Measurements from ENCODE around the gene DACH1. TPM values are rescaled to one million over a fixed set of nuclear protein-coding genes. Genes with fewer than 3 reads are reported as not detected.

DACH1 gene
- total and polyA plus RNA-seq, 2 of the 8 experiments (the other 6 are each of a cell fraction or from before 2014, with no cell fraction given): 0.12 to 0.67 TPM

DNA sequence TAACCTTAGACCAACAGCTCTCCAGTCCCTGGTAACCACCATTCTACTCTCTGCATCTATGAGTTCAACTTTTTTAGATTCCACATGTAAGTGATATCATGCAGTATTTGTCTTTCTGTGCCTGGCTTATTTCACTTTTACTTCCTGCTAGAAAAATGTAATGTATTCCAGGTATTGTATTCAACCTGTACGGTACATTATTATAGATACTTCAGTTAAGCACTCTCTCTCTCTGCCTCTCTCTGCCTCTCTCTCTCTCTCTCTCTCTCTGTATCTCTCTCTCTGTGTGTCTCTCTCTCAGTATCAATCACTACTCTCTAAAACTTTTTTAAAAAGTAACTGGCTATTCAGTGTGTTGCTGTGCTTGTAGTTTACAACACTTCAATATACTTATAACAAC lies 8.4 kb downstream of the DACH1 start:
- TF ChIP-seq POU5F1 (IDR thresholded peaks at IDR 0.05; ENCODE audit: low read depth, low read length): no peak
- no peak for TF ChIP-seq KDM4A (IDR thresholded peaks at IDR 0.05; ENCODE audit: low read depth, low read length, severe bottlenecking)
- TF ChIP-seq ASH2L (IDR thresholded peaks at IDR 0.05; ENCODE audit: low read length): no peak
- TF ChIP-seq, protein P1, sequence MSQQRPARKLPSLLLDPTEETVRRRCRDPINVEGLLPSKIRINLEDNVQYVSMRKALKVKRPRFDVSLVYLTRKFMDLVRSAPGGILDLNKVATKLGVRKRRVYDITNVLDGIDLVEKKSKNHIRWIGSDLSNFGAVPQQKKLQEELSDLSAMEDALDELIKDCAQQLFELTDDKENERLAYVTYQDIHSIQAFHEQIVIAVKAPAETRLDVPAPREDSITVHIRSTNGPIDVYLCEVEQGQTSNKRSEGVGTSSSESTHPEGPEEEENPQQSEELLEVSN (IDR thresholded peaks at IDR 0.05): no peak
- no peak for TF ChIP-seq KDM5A (IDR thresholded peaks at IDR 0.05; ENCODE audit: low read length)
- no peak for TF ChIP-seq ATF3 (IDR thresholded peaks at IDR 0.05; ENCODE audit: insufficient read depth, low read depth, low read length)
- no peak for TF ChIP-seq BRCA1 (IDR thresholded peaks at IDR 0.05; ENCODE audit: low read depth, low read length)
- H3K4me2 ChIP-seq (ENCODE audit: insufficient read depth in 1 of 2, low read depth in 2 of 2, low read length in 2 of 2): no peak overlapping the region
- no peak overlapping the region for H3K4ac ChIP-seq (replicated peaks; ENCODE audit: insufficient read length, low read depth, low read length)
- H4K91ac ChIP-seq (replicated peaks; ENCODE audit: insufficient read length, low read length): no peak overlapping the region
- H3K23me2 ChIP-seq (ENCODE audit: low read depth, low read length): no peaks in the 10 kb centered on the region
- no peak overlapping the region for H3K23ac ChIP-seq (ENCODE audit: insufficient read length)
- H4K5ac ChIP-seq (ENCODE audit: insufficient read length, low read depth, low read length): no peak overlapping the region
- H4K20me1 ChIP-seq (replicated peaks in 1 of 2; ENCODE audit: control insufficient read depth in 1 of 2, insufficient read depth in 2 of 2, low read length in 2 of 2): no peaks in the 10 kb centered on the region
- no peak for DNase-seq (ENCODE audit: low read depth in 1 of 2, low spot score in 2 of 2)
- no peaks in the 10 kb centered on the region for H3K79me1 ChIP-seq (ENCODE audit: low read depth, low read length)
- H3K9ac ChIP-seq (replicated peaks in 1 of 4; ENCODE audit: extremely low read depth in 1 of 4, low read depth in 3 of 4, low read length in 3 of 4): no peak overlapping the region
- no peak overlapping the region for H2BK20ac ChIP-seq (ENCODE audit: low read length)
- H3K18ac ChIP-seq (ENCODE audit: extremely low read depth, low read length): no peak overlapping the region
- ChIA-PET CTCF (ENCODE audit: partially characterized antibody) (no interaction called here), POLR2A (ENCODE audit: partially characterized antibody) (no interaction called here)
- H2AK5ac ChIP-seq (ENCODE audit: low read depth, low read length): no peak overlapping the region
- H2AFZ ChIP-seq (ENCODE audit: low read length): no peak overlapping the region
- H3K14ac ChIP-seq (ENCODE audit: insufficient read length): no peak overlapping the region
- no peaks in the 10 kb centered on the region for H3K79me2 ChIP-seq (ENCODE audit: control insufficient read depth in 1 of 2, insufficient read depth in 2 of 2, low read length in 2 of 2)
- H3K4me1 ChIP-seq (replicated peaks in 1 of 4; ENCODE audit: control insufficient read depth in 3 of 4, insufficient read depth in 4 of 4, low read length in 3 of 4): no peaks in the 10 kb centered on the region; a peak in 1 of 7 replicates
- H3K36me3 ChIP-seq (ENCODE audit: control insufficient read depth in 2 of 4, insufficient read depth in 4 of 4, low read length in 3 of 4): no peaks in the 10 kb centered on the region
- H2BK12ac ChIP-seq (ENCODE audit: low read depth, low read length): no peak overlapping the region
- H3K27me3 ChIP-seq (replicated peaks in 1 of 4; ENCODE audit: control insufficient read depth in 3 of 4, extremely low read depth in 1 of 4, insufficient read depth in 3 of 4, low read length in 3 of 4): peaks cover 0 to 9% (median 5%) of the 10 kb centered on the region in 4 experiments; a peak in 5 of 7 replicates
- H2BK15ac ChIP-seq (ENCODE audit: low read length): no peak overlapping the region
- H3K9me3 ChIP-seq (ENCODE audit: insufficient read depth in 2 of 2, low read depth in 1 of 2, low read length in 1 of 2): no peaks in the 10 kb centered on the region
- no peak overlapping the region for H3K56ac ChIP-seq (replicated peaks; ENCODE audit: insufficient read length, low read depth, low read length)
- no peak overlapping the region for H4K8ac ChIP-seq (ENCODE audit: extremely low read depth, insufficient read depth, low read length)
- H2BK5ac ChIP-seq (ENCODE audit: low read depth, low read length): no peak overlapping the region
- 46% methylated on average over 1 of the region's 1 CpG; no CpG with 5 or more reads in 1 of the 2 experiments for WGBS, 2 experiments (ENCODE audit: extremely low coverage in 1 of 2, insufficient coverage in 1 of 2, insufficient read length in 1 of 2, insufficient replicate concordance in 2 of 2, low coverage in 1 of 2, low lambda C conversion rate in 2 of 2, missing lambda C conversion rate in 1 of 2)
- FAIRE-seq: no peak
- H2BK120ac ChIP-seq (replicated peaks; ENCODE audit: low read depth, low read length): no peak overlapping the region
- no peak overlapping the region for H3K4me3 ChIP-seq (ENCODE audit: extremely low read depth in 1 of 4, insufficient read depth in 2 of 4, low read depth in 3 of 4, low read length in 4 of 4)
- no peak overlapping the region for H3K27ac ChIP-seq (ENCODE audit: low read depth, low read length)

Data from H1 (cell line).